Hematopoietic multipotent progenitor cell treated with erythropoietin and hydrocortisone succinate and interleukin-3 and kit ligand, for 15 days (in vitro differentiated cells): Measurements from ENCODE around the gene SLC25A20.
A peak's percentile ranks its signal among the peaks of the same experiment; 100 is the strongest.

Experiments used
- DNase-seq: peaks from one replicate; pipeline ENCODE4 v3.0.0-alpha.2; 2015; ENCODE audit warnings: low spot score

SLC25A20 gene

GRCh38 chr3:48897460-48898376, 964 bp downstream of the SLC25A20 start:
- peak; percentile 13 for DNase-seq

- DNase-seq, result no peak
Observed at GRCh38 chr3:48896936-48897335, 1.7 kb downstream of the SLC25A20 start.

- no peak for DNase-seq
Observed at GRCh38 chr3:48894516-48894915, 4.2 kb downstream of the SLC25A20 start.

GRCh38 chr3:48891606-48892005, 7.1 kb downstream of the SLC25A20 start:
- no peak for DNase-seq

- no peak for DNase-seq
Observed at GRCh38 chr3:48885753-48886152, 12.9 kb downstream of the SLC25A20 start.

GRCh38 chr3:48881652-48882114, 17.0 kb downstream of the SLC25A20 start:
- no peak for DNase-seq

- no peak for DNase-seq
Observed at GRCh38 chr3:48881006-48881405, 17.7 kb downstream of the SLC25A20 start.

GRCh38 chr3:48879994-48880377, 18.7 kb downstream of the SLC25A20 start:
- DNase-seq, result no peak

GRCh38 chr3:48879307-48879993, 19.2 kb downstream of the SLC25A20 start:
- DNase-seq, result no peak

- no peak for DNase-seq
Observed at GRCh38 chr3:48877671-48878070, 21.0 kb downstream of the SLC25A20 start.

- no peak for DNase-seq
Observed at GRCh38 chr3:48863122-48863521, 35.6 kb downstream of the SLC25A20 start.

GRCh38 chr3:48859206-48859605, 39.5 kb downstream of the SLC25A20 start:
- no peak for DNase-seq

- DNase-seq, result no peak
Observed at GRCh38 chr3:48858709-48859108, 40.0 kb downstream of the SLC25A20 start.

- DNase-seq, result no peak
Observed at GRCh38 chr3:48857641-48858040, 41.0 kb downstream of the SLC25A20 start.

GRCh38 chr3:48856469-48856868, 42.2 kb downstream of the SLC25A20 start:
- DNase-seq, result no peak

GRCh38 chr3:48855681-48856447, 42.8 kb downstream of the SLC25A20 start:
- DNase-seq, result no peak

GRCh38 chr3:48852151-48852550, 46.5 kb downstream of the SLC25A20 start:
- DNase-seq, result no peak

- no peak for DNase-seq
Observed at GRCh38 chr3:48851407-48851806, 47.3 kb downstream of the SLC25A20 start.

GRCh38 chr3:48848816-48849515, 49.7 kb downstream of the SLC25A20 start:
- DNase-seq, result peak; percentile 37

GRCh38 chr3:48847504-48848423, 50.9 kb downstream of the SLC25A20 start, which contains the start of gene PRKAR2A:
Gene PRKAR2A (minus strand): TSS chr3:48847874. CDS start chr3:48847596, 278 bp downstream.
- peak; percentile 83 for DNase-seq
